Vagina (tissue), 2 donors: ENCODE results near the gene TTC23. TPM values are rescaled to one million over a fixed set of nuclear protein-coding genes. Genes with fewer than 3 reads are reported as not detected.

Experiments
- DNase-seq, 2 donors: peaks; one replicate each; pipeline ENCODE4 v3.0.0-alpha.2; 2017; ENCODE audit errors: extremely low spot score in 2 of 2
- H3K27ac ChIP-seq: fragments of 200-600 bp; sonication (generic); one replicate; pipeline ENCODE4 v1.5.1; 2019
- H3K27me3 ChIP-seq: fragments of 200-600 bp; sonication (generic); one replicate; pipeline ENCODE4 v1.5.1; 2019
- H3K36me3 ChIP-seq, 2 donors: fragments of 200-600 bp; sonication (generic); one replicate each; pipeline ENCODE4 v1.5.1; 2017 to 2019
- H3K4me1 ChIP-seq: fragments of 200-600 bp; sonication (generic); one replicate; pipeline ENCODE4 v1.5.1; 2019
- H3K4me3 ChIP-seq, 2 donors: fragments of 200-600 bp; sonication (generic); 1 replicate in 1 of 2; 2 replicates in 1 of 2; pipeline ENCODE4 v1.5.1; 2016 to 2019
- H3K9me3 ChIP-seq: fragments of 200-600 bp; sonication (generic); one replicate; pipeline ENCODE4 v1.5.1; 2019
- POLR2A ChIP-seq, 2 donors: fragments of 450-650 bp; IDR thresholded peaks; one replicate each; pipeline ENCODE4 v1.6.1; 2017; ENCODE audit warnings: antibody characterized with exemption in 2 of 2, mild to moderate bottlenecking in 2 of 2, moderate library complexity in 2 of 2
- POLR2AphosphoS5 ChIP-seq, 2 donors: sonication (generic); formaldehyde crosslinking; IDR thresholded peaks; one replicate each; pipeline ENCODE4 v1.9.0; 2017; ENCODE audit warnings: antibody characterized with exemption in 2 of 2, mild to moderate bottlenecking in 2 of 2, low read depth in 1 of 2; ENCODE audit not compliant: insufficient read depth in 1 of 2
- intact Hi-C: fragments of 100-400 bp; cut with DNase I; formaldehyde crosslinking; loops from one replicate; pipeline ENCODE4 v1.15.1; 2023
- total RNA-seq: library from RNA; depleted of rRNA; stranded (reverse); fragments of >200 nt; gene quantifications from one replicate; pipeline ENCODE4 v1.2.3, GENCODE V29; 2016
- TF ChIP-seq, protein P1 (sequence below), 3 experiments: fragments of 450-650 bp in 2 of 3; fragments of 200-600 bp in 1 of 3; sonication (generic) in 1 of 3; IDR thresholded peaks; one replicate each; pipeline ENCODE4 v1.5.1; 2017 to 2019; ENCODE audit warnings: antibody characterized with exemption in 3 of 3, mild to moderate bottlenecking in 2 of 3, moderate library complexity in 2 of 3

TTC23 gene
- total RNA-seq, 1 donor from 2014 or later, result 64.1 TPM

- no peak overlapping the region for H3K4me3 ChIP-seq
- no peaks in the 10 kb centered on the region for H3K4me1 ChIP-seq
- TF ChIP-seq POLR2AphosphoS5 (IDR thresholded peaks at IDR 0.05; ENCODE audit: insufficient read depth in 1 of 2, low read depth in 1 of 2) (no peak), POLR2A (IDR thresholded peaks at IDR 0.05) (no peak)
- TF ChIP-seq, protein P1, sequence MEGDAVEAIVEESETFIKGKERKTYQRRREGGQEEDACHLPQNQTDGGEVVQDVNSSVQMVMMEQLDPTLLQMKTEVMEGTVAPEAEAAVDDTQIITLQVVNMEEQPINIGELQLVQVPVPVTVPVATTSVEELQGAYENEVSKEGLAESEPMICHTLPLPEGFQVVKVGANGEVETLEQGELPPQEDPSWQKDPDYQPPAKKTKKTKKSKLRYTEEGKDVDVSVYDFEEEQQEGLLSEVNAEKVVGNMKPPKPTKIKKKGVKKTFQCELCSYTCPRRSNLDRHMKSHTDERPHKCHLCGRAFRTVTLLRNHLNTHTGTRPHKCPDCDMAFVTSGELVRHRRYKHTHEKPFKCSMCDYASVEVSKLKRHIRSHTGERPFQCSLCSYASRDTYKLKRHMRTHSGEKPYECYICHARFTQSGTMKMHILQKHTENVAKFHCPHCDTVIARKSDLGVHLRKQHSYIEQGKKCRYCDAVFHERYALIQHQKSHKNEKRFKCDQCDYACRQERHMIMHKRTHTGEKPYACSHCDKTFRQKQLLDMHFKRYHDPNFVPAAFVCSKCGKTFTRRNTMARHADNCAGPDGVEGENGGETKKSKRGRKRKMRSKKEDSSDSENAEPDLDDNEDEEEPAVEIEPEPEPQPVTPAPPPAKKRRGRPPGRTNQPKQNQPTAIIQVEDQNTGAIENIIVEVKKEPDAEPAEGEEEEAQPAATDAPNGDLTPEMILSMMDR (IDR thresholded peaks at IDR 0.05), result no peak
- no peaks in the 10 kb centered on the region for H3K9me3 ChIP-seq
- intact Hi-C loops, result no loop called here
- H3K27ac ChIP-seq, result no peak overlapping the region
- no peaks in the 10 kb centered on the region for H3K27me3 ChIP-seq
- H3K36me3 ChIP-seq, result peaks cover 0 to 11% of the 10 kb centered on the region in 2 donors
- no peak for DNase-seq
Measured at GRCh38 chr15:99158626-99159412, 90.6 kb downstream of the TTC23 start.

DNA sequence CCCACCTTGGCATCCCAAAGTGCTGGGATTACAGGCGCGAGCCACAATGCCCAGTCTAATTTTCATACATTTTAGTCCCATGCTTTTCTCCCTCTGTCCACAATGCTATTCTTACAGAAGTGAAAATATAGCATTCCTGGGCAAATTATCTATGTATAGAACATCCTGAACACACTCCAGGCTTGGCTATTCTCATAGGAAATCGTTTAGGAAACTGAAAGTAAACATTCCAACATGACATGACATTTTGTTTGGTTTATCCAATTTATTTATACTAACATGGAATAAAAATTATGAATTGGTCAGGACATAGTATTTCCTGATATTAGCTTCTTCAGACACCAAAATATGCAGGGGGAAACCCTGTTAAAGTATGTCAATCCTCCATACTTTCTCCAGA, 91.9 kb downstream of the TTC23 start:
- Histone ChIP-seq H3K27ac (no peak overlapping the region), H3K36me3 (peaks cover 0 to 6% of the 10 kb centered on the region in 2 donors), H3K4me1 (no peaks in the 10 kb centered on the region), H3K27me3 (no peaks in the 10 kb centered on the region), H3K4me3 (no peak overlapping the region), H3K9me3 (no peaks in the 10 kb centered on the region)
- TF ChIP-seq, protein P1 (IDR thresholded peaks at IDR 0.05), result no peak
- TF ChIP-seq POLR2A (IDR thresholded peaks at IDR 0.05) (no peak), POLR2AphosphoS5 (IDR thresholded peaks at IDR 0.05; ENCODE audit: insufficient read depth in 1 of 2, low read depth in 1 of 2) (no peak)
- no peak for DNase-seq
- intact Hi-C loops, result no loop called here

- Histone ChIP-seq H3K27ac (no peak overlapping the region), H3K4me1 (no peaks in the 10 kb centered on the region), H3K27me3 (no peaks in the 10 kb centered on the region), H3K9me3 (no peaks in the 10 kb centered on the region), H3K36me3 (no peaks in the 10 kb centered on the region), H3K4me3 (no peak overlapping the region)
- peak in 1 of 2 donors; percentile 31 for DNase-seq
- TF ChIP-seq POLR2A (IDR thresholded peaks at IDR 0.05) (no peak), POLR2AphosphoS5 (IDR thresholded peaks at IDR 0.05; ENCODE audit: insufficient read depth in 1 of 2, low read depth in 1 of 2) (peak in 1 of 2 donors; percentile 24)
- TF ChIP-seq, protein P1 (IDR thresholded peaks at IDR 0.05), result no peak
- intact Hi-C loops, result no loop called here
Measured at GRCh38 chr15:99155961-99156443, 93.4 kb downstream of the TTC23 start.

DNA sequence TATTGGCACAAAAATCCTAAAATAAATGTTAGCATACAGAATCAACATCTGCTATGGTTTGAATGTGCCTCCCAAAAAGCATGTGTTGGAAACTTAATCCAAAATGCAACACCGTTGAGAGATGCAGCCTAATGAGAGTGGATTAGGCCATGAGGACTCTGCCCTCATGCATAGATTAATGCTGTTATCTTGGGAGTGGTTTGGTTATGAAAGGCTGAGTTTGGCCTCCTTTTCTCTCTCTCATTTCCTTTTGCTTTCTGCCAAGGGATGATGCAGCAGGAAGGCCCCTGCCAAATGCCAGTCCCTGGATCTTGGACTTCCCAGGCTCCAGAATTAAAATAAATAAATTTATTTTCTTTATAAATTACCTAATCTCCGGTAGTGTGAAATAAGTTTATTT, 95.1 kb downstream of the TTC23 start:
- Histone ChIP-seq H3K9me3 (no peaks in the 10 kb centered on the region), H3K4me3 (no peak overlapping the region), H3K4me1 (no peaks in the 10 kb centered on the region), H3K27ac (no peak overlapping the region), H3K27me3 (no peaks in the 10 kb centered on the region), H3K36me3 (no peaks in the 10 kb centered on the region)
- TF ChIP-seq, protein P1 (IDR thresholded peaks at IDR 0.05), result no peak
- TF ChIP-seq POLR2A (IDR thresholded peaks at IDR 0.05) (no peak), POLR2AphosphoS5 (IDR thresholded peaks at IDR 0.05; ENCODE audit: insufficient read depth in 1 of 2, low read depth in 1 of 2) (no peak)
- intact Hi-C loops, result no loop called here
- DNase-seq, result no peak

DNA sequence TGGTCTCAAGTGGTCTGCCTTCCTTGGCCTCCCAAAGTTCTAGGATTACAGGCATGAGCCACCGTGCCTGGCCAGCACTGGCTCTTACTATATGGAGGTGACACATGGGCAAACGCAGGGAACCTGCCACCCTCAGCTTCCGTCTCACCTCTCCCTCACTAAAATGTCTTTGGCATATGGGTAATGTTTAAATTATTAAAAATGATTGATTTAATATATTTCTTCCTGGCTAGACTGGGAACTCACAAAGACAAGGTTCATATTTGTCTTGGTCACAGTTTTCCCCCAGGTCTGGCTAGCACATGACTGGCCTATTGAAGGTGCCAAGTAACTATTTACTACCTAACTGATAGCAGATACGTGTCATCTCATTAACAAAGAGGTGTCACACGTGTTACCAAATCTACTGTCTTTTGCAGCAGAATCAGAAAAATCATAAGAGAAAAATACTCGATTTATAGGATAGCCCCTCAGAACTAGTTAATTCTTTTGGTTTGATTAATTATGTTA, 96.3 kb downstream of the TTC23 start:
- Histone ChIP-seq H3K9me3 (no peaks in the 10 kb centered on the region), H3K36me3 (peaks cover 0 to 6% of the 10 kb centered on the region in 2 donors), H3K4me3 (no peak overlapping the region), H3K27ac (no peak overlapping the region), H3K27me3 (no peaks in the 10 kb centered on the region), H3K4me1 (no peaks in the 10 kb centered on the region)
- TF ChIP-seq POLR2A (IDR thresholded peaks at IDR 0.05) (no peak), POLR2AphosphoS5 (IDR thresholded peaks at IDR 0.05; ENCODE audit: insufficient read depth in 1 of 2, low read depth in 1 of 2) (no peak)
- TF ChIP-seq, protein P1 (IDR thresholded peaks at IDR 0.05), result no peak
- peak; percentile 22 to 62 for DNase-seq
- intact Hi-C loops, result no loop called here
